Left forelimb (tissue), 1 donor: Measurements from ENCODE around the gene ASPDH.
"Not testable (repeated sequence)": the region's sequence is repeated elsewhere in the genome, so short reads cannot be mapped to it uniquely, and the experiment has no call there.

Experiments used
- DNase-seq: peaks from one replicate; pipeline ENCODE4 v3.0.0-alpha.2; 2018; ENCODE audit warnings: low spot score

ASPDH gene

DNA sequence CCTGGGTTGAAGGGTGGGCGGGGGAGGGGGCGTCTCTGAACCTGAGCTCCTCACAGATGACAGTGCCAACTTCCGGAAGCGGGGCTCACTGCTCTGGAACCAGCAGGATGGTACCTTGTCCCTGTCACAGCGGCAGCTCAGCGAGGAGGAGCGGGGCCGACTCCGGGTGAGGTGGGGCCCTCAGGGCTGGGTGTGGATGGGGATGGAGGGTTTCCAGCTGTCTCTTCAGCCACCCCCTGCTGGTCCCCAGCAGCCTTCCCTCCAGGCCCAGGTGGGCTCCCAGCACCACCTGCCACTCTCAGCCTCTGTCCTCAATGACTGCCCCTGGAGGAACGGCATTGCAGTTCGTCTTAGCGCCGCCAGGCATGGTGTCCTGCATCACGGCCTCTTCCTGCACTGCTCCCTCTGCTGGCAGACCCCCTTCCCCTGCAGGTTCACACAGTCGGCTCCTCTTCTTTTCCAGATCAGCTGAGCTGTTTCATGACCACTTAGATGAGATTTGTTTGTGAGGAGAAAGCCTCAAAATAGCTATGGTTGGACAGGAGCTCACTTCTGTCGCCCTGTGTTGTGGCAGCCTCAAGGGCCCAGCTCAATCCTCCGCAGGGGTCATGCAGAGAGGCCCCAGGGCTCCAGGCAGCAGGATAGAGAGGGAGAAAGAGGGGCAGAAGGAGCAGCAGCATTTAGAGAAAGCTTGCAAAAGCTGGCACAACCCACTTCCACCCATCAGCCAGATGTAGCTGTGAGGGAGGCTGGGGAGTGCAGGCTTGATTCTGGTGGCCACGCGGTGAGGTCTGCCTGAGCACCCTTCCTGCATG lies 34.6 kb downstream of the ASPDH start:
- DNase-seq, result no peak

DNA sequence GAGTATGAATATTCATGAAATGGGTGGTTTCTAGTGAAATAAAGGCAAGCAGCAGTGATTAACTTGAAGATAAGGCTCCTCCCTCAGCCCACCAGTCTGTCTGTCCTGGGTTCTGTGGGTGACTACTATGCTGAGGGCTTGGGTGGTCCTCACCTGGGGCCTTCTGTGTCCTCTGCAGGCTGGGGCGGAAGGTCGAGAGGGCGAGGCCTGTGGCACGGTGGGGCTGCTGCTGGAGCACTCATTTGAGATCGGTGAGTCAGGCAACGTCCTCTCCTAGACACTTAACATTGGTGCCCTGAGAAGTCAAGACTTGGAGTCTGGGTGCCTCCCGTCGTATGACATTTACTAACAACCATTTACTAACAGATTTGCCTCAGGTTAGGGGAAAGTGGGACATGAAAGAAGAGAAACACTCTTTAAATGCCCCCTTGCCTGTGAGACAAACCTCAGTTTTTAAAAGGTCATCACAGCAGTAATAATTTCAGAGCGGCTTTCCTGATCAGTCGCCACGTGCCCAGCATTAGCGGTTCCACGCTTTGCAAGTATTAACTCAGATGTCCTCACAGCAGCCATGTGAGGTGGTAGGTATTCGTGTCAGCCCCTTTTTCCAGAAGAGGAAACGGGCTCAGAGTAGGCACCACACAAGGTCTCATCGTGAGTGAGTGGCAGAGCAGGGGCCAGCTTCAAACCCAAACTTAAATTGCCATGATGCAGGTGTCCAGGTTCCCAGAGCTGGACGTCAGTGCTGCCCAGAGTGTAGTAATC lies 35.8 kb downstream of the ASPDH start:
- no peak for DNase-seq

DNA sequence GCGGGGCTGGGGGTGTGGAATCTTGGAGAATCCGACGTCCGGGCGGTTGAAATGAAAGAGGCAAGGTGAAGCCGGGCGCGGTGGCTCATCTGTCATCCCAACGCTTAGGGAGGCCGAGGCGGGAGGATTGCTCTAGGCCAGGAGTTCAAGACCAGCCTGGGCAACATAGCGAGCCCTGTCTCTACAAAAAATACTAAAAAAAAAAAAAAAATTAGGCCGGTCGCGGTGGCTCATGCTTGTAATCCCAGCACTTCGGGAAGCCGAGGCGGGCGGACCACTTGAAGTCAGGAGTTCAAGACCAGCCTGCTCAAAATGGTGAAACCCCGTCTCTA lies 36.8 kb downstream of the ASPDH start:
- no peak for DNase-seq

DNA sequence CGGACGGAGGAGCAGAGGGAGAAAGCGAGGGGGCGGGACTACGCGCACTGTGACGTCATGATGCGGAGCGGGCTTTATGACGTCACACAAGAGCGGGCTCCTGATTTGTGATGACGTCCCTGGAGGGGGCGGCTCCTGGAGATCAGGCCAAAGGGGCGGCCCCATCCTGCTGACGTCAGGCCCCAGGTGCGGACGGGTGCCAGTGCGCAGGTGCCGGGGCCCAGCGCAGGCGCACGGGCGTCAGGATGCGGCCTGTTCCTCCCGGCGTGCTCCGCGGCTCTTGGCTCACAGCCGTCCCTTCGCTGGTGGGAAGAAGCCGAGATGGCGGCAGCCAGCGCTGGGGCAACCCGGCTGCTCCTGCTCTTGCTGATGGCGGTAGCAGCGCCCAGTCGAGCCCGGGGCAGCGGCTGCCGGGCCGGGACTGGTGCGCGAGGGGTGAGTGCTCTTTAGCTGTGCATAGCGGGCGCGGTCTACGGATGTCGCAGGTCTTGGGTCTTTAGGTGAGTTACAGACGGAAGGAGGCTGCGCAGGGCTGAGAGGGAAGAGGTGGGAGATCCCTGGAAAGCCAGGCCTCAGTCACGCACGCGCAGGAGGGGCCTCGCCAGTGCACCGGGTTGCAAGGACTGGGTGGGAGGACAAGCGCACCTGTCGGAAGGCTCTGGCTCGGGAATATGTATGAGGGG lies 37.3 kb downstream of the ASPDH start, which contains the start of the genes EMC10 and GARIN5A:
Gene EMC10 (plus strand): TSS at position 284 of the 683 bp plus-strand sequence. CDS start 38 bp downstream, at position 322.
Gene GARIN5A (minus strand): TSS at position 625 of the 683 bp plus-strand sequence. CDS start 460 bp downstream, at position 165.
- peak; percentile 96 for DNase-seq

DNA sequence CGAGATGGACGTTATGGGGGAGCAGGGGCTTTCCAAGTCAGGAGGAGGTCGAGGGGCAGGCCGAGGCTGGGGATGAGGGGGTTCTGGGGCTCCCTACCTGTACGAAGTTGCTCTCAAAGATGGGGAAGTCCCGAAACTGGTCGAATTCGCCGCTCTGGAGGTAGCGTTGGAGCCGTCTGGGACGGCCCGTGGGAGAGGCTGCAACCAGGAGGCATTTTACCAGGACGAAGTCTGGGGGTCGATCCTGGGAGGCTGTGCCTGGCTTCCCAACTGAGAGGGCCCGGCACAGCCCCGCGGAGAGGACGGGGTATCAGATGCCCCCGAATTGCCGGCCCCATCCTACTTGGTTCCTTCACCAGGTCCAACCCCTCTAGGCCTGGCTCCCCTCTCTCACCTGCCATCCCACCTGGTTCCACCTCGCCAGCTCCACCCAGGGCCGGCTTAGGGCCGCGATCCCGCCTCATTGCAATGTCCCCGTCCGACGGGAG lies 37.9 kb downstream of the ASPDH start:
- DNase-seq, result no peak

- no peak for DNase-seq
Measured at GRCh38 chr19:50475101-50475568, 38.6 kb downstream of the ASPDH start.

GRCh38 chr19:50473336-50473735 lies 40.4 kb downstream of the ASPDH start:
- not testable (repeated sequence) for DNase-seq

DNA sequence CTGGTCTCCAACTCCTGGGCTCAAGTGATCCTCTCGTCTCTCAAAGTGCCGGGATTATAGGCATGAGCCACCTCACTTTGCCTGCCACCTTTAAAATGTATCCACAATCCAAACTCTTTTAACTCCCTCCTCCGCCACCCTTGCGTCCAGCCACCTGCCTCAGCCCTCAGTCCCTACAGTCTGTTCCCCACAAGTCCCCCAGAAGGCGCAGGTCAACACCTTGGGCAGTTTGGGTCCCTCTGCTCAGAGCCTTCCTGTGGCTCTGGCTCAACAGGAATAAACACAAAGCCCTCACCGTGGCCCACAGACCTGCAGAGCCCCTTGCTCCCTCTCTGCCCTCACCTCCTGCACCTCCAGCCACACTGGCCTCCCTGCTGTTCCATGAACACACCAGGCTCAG lies 44.9 kb downstream of the ASPDH start:
- DNase-seq, result no peak

DNA sequence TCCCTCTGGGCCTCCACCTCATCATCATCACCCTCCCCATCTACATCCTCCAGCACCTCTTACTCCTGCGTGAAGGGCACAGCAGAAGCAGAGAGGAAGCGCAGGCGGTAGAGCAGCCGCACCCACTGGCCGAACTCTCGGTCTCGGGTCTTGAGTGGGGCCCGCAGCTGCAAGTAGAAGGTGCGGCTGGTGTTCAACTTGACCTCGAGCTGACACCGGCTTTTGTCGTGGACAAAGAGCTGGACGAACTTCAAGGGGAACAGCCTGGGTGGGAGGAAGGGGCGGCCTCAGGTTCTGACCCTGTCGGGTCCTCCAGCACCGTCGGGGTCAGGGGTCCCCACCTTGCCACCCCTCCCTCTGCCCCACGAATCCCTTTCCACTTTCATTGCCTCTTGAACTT lies 46.1 kb downstream of the ASPDH start:
- no peak for DNase-seq

DNA sequence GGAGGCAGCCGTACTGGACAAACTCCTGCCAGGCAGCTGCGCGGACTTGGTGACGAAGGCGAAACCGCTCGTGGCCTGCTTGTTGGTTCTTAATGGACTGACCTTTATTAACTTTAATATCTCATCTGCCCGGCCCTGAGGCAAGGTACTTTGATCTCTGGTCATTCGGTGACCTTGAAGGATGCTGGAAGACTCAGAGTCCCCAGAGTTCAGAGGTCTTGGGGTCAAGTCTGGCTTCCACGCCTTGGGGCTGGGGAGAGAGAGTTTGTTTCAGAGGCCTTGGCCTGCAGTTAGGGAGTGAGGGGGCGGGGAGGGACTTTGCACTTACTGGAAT lies 47.0 kb downstream of the ASPDH start:
- no peak for DNase-seq

DNA sequence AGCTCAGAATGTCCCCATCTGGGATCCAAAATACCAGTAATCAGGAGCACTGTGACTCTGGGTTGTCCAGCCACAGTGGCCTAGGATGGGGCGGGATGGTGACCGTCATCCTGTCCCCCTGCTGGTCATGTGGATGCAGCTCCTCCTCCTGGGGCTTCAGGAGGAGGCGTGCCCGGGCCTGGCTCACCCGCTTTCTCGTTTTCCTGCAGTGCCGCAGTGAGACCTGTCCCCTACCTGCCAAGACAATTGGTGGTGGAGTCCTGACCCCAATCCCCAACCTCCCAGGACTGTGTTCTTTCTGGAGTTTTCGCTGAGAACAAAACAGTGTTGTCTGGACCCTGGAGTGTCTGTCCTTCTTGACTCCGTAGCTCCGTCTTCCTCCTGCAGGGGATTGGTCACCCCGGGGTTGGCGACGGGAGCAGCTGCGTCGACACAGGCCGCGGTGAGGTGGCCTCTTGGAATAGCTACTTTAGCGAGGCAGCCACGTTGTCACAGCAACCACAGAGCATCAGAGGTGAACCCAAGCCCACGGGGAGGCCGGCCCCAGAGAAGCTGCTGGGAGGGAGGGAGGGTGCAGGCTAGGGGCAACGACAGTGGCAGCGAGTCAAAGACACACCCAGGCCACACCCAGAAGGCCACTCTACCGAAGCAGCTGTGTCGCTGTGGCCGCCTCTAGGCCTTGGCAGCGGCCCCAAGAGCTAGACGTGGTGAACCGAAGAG lies 47.6 kb downstream of the ASPDH start:
- DNase-seq, result peak; percentile 73

- no peak for DNase-seq
Measured at GRCh38 chr19:50465000-50465399, 48.7 kb downstream of the ASPDH start.

- no peak for DNase-seq
Measured at GRCh38 chr19:50464348-50464747, 49.4 kb downstream of the ASPDH start.

- no peak for DNase-seq
Measured at GRCh38 chr19:50462970-50463369, 50.7 kb downstream of the ASPDH start.
